HepG2 (cell line): ENCODE results near the gene TRMT112. TPM values are rescaled to one million over a fixed set of nuclear protein-coding genes. Genes with fewer than 3 reads are reported as not detected.

Experiments used
- FOXK1 ChIP-seq: sonication (generic); formaldehyde crosslinking; IDR thresholded peaks from 2 replicates; pipeline ENCODE4 v1.4.0; 2020; ENCODE audit warnings: low read depth, missing genetic modification reagents, borderline replicate concordance
- KAT2B ChIP-seq: fragments of 150-350 bp; IDR thresholded peaks from 2 replicates; pipeline ENCODE4 v1.6.1; 2014; ENCODE audit warnings: low read depth, low read length, borderline replicate concordance
- MBD4 ChIP-seq: IDR thresholded peaks from 2 replicates; pipeline ENCODE4 v1.6.1; 2012; ENCODE audit warnings: low read length, inconsistent platforms, borderline replicate concordance
- MEF2D ChIP-seq: sonication (generic); formaldehyde crosslinking; IDR thresholded peaks from 2 replicates; pipeline ENCODE4 v1.5.1; 2020; ENCODE audit warnings: mild to moderate bottlenecking, missing genetic modification reagents
- MXD4 ChIP-seq: IDR thresholded peaks from 2 replicates; pipeline ENCODE4 v1.6.1; 2016; ENCODE audit warnings: mild to moderate bottlenecking, missing biosample characterization, missing genetic modification reagents
- NFKB2 ChIP-seq: sonication (generic); formaldehyde crosslinking; IDR thresholded peaks from 2 replicates; pipeline ENCODE4 v1.4.0; 2020; ENCODE audit warnings: missing genetic modification reagents, borderline replicate concordance
- NONO ChIP-seq, 2 experiments: fragments of 450-650 bp in 1 of 2; sonication (generic) in 1 of 2; formaldehyde crosslinking in 1 of 2; IDR thresholded peaks in 1 of 2; conservative IDR thresholded peaks in 1 of 2; 2 replicates each; pipeline versions ENCODE4 v1.6.1 to v1.8.0; 2017 to 2022; ENCODE audit warnings: mild to moderate bottlenecking in 1 of 2, missing genetic modification reagents in 1 of 2, moderate library complexity in 1 of 2
- SIX1 ChIP-seq: sonication (generic); formaldehyde crosslinking; IDR thresholded peaks from 2 replicates; pipeline ENCODE4 v1.4.0; 2020; ENCODE audit warnings: missing genetic modification reagents, borderline replicate concordance
- SOX5 ChIP-seq: IDR thresholded peaks from 2 replicates; pipeline ENCODE4 v1.6.1; 2016; ENCODE audit warnings: borderline replicate concordance
- ZBTB1 ChIP-seq: sonication (generic); formaldehyde crosslinking; IDR thresholded peaks from 2 replicates; pipeline ENCODE4 v1.4.0; 2020; ENCODE audit warnings: missing genetic modification reagents, borderline replicate concordance
- ZMAT3 ChIP-seq: sonication (generic); formaldehyde crosslinking; conservative IDR thresholded peaks from 2 replicates; pipeline ENCODE4 v1.7.0; 2021; ENCODE audit warnings: missing genetic modification reagents
- ZNF205 ChIP-seq: IDR thresholded peaks from 2 replicates; pipeline ENCODE4 v1.6.1; 2018; ENCODE audit warnings: missing biosample characterization, missing genetic modification reagents
- ZNF549 ChIP-seq: sonication (generic); formaldehyde crosslinking; IDR thresholded peaks from 2 replicates; pipeline ENCODE4 v1.5.0; 2020; ENCODE audit warnings: missing genetic modification reagents
- ZNF564 ChIP-seq: sonication (generic); formaldehyde crosslinking; IDR thresholded peaks from 2 replicates; pipeline ENCODE4 v1.8.1; 2023; ENCODE audit warnings: mild to moderate bottlenecking, missing genetic modification reagents
- ZNF891 ChIP-seq: sonication (generic); formaldehyde crosslinking; IDR thresholded peaks from 2 replicates; pipeline ENCODE4 v1.5.0; 2020; ENCODE audit warnings: mild to moderate bottlenecking, missing genetic modification reagents
- polyA plus RNA-seq, 8 experiments: library from polyadenylated mRNA; depleted of rRNA in 3 of 8; stranded (reverse) in 7 of 8; unstranded in 1 of 8; fragments of >200 nt; fragmentation: Illumina TruSeq in 4 of 8; extraction: Trizol in 4 of 8; gene quantifications; 2 replicates each; pipeline versions ENCODE4 v1.2.1 to v1.2.3, GENCODE V29; 2011 to 2016; ENCODE audit warnings: low read depth in 4 of 8, missing spikeins in 1 of 8, mixed read lengths in 1 of 8; ENCODE audit not compliant: insufficient read depth in 1 of 8
- total RNA-seq, 5 experiments: library from RNA; depleted of rRNA; stranded (reverse); fragments of >200 nt; fragmentation: Illumina TruSeq; extraction: Trizol; gene quantifications; 2 replicates each; pipeline ENCODE4 v1.2.3, GENCODE V29; 2016; ENCODE audit warnings: low read depth in 1 of 5
- TF ChIP-seq, protein P1 (sequence below): sonication (generic); formaldehyde crosslinking; IDR thresholded peaks from 2 replicates; pipeline ENCODE4 v1.5.0; 2020; ENCODE audit warnings: mild to moderate bottlenecking, missing genetic modification reagents, borderline replicate concordance
- TF ChIP-seq, protein P2 (sequence below): sonication (generic); formaldehyde crosslinking; IDR thresholded peaks from 2 replicates; pipeline ENCODE4 v1.4.0; 2020; ENCODE audit warnings: missing genetic modification reagents
- TF ChIP-seq, protein P3 (sequence below): sonication (generic); formaldehyde crosslinking; IDR thresholded peaks from 2 replicates; pipeline ENCODE4 v1.4.0; 2020; ENCODE audit warnings: mild to moderate bottlenecking, missing genetic modification reagents
- TF ChIP-seq, protein P4 (sequence below): conservative IDR thresholded peaks from 2 replicates; pipeline ENCODE4 v1.6.1; 2018; ENCODE audit warnings: missing genetic modification reagents
- TF ChIP-seq, protein P5 (sequence below): sonication (generic); formaldehyde crosslinking; IDR thresholded peaks from 2 replicates; pipeline ENCODE4; 2020; ENCODE audit warnings: missing genetic modification reagents, mild to moderate bottlenecking, borderline replicate concordance
- TF ChIP-seq, protein P6 (sequence below): sonication (generic); formaldehyde crosslinking; IDR thresholded peaks from 2 replicates; pipeline ENCODE4 v1.8.1; 2023; ENCODE audit warnings: mild to moderate bottlenecking, moderate library complexity, missing genetic modification reagents

Gene TRMT112
- total and polyA plus RNA-seq, 2 of the 13 experiments (the other 11 are each of a cell fraction or from before 2014, with no cell fraction given): 186 to 409 TPM

DNA sequence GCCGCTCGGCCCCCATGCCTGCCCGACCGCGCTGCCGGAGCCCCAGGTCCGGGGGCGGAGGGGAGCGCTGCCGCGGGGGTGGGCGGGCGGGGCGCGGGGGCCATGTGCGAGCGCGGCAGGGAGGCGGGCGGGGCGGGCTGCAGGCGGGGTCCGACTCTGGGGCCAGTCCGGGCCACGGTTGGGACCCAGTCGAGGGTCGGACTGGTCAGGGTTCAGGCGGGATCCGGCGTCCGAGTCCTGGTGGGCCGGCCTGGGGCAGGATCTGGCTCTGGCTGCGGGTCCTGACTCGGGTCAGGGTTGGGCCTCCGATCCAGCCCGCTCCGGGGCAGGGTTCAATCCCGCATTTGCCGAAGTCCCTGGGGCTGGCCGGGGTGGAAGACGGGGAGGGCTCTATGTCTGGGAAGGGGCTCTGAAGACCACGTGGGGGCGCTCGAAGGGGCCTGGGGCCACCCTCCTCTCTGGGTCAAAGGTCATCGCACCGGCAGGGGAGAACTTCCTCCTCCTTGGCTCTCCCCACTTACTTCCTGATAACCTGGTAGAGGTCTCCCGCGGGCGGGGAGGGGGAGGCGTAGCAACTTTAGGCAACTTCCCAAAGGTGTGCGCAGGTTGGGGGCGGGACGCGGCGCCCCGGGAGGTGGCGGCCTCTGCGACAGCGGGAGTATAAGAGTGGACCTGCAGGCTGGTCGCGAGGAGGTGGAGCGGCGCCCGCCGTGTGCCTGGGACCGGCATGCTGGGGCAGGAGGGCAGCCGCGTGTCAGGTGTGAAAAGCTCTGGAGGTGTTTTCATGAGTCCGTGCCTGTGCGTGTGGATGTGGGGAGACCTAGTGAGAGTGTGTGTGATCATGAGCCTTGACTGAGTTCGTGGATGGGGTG is 11.4 kb downstream of the TRMT112 start (continued):
- no peak for TF ChIP-seq MBD4
- TF ChIP-seq, protein P1, sequence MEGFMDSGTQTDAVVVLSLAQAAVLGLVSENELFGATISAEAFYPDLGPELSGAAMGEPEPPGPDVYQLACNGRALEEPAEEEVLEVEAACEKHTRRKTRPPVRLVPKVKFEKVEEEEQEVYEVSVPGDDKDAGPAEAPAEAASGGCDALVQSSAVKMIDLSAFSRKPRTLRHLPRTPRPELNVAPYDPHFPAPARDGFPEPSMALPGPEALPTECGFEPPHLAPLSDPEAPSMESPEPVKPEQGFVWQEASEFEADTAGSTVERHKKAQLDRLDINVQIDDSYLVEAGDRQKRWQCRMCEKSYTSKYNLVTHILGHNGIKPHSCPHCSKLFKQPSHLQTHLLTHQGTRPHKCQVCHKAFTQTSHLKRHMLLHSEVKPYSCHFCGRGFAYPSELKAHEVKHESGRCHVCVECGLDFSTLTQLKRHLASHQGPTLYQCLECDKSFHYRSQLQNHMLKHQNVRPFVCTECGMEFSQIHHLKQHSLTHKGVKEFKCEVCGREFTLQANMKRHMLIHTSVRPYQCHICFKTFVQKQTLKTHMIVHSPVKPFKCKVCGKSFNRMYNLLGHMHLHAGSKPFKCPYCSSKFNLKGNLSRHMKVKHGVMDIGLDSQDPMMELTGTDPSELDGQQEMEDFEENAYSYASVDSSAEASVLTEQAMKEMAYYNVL (CRISPR knock-in tag): peak; percentile 77; the same call in 1 of the 2 replicates
- TF ChIP-seq SIX1 (CRISPR knock-in tag): no peak
- TF ChIP-seq FOXK1 (CRISPR knock-in tag): no peak
- TF ChIP-seq, protein P2, sequence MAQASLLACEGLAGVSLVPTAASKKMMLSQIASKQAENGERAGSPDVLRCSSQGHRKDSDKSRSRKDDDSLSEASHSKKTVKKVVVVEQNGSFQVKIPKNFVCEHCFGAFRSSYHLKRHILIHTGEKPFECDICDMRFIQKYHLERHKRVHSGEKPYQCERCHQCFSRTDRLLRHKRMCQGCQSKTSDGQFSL (CRISPR knock-in tag): no peak
- TF ChIP-seq, protein P3, sequence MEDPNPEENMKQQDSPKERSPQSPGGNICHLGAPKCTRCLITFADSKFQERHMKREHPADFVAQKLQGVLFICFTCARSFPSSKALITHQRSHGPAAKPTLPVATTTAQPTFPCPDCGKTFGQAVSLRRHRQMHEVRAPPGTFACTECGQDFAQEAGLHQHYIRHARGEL (CRISPR knock-in tag): no peak
- no peak; the same call in 1 of the 2 replicates for TF ChIP-seq ZNF205 (CRISPR knock-in tag)
- TF ChIP-seq, protein P4, sequence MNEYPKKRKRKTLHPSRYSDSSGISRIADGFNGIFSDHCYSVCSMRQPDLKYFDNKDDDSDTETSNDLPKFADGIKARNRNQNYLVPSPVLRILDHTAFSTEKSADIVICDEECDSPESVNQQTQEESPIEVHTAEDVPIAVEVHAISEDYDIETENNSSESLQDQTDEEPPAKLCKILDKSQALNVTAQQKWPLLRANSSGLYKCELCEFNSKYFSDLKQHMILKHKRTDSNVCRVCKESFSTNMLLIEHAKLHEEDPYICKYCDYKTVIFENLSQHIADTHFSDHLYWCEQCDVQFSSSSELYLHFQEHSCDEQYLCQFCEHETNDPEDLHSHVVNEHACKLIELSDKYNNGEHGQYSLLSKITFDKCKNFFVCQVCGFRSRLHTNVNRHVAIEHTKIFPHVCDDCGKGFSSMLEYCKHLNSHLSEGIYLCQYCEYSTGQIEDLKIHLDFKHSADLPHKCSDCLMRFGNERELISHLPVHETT (CRISPR knock-in tag): no peak
- no peak; the same call in 1 of the 2 replicates for TF ChIP-seq SOX5 (CRISPR knock-in tag)
- TF ChIP-seq MEF2D (CRISPR knock-in tag): peak; percentile 64; the same call in 1 of the 2 replicates
- no peak for TF ChIP-seq ZNF549 (CRISPR knock-in tag)
- no peak for TF ChIP-seq ZMAT3 (CRISPR knock-in tag)
- TF ChIP-seq ZBTB1 (CRISPR knock-in tag): no peak
- peak; percentile 67; the same call in 1 of the 2 replicates for TF ChIP-seq NFKB2
- no peak for TF ChIP-seq NONO (IDR thresholded peaks at IDR 0.05)
- peak; percentile 85 for TF ChIP-seq NONO (CRISPR knock-in tag; conservative IDR thresholded peaks at IDR 0.05)
- no peak for TF ChIP-seq ZNF891 (CRISPR knock-in tag)
- TF ChIP-seq, protein P5, sequence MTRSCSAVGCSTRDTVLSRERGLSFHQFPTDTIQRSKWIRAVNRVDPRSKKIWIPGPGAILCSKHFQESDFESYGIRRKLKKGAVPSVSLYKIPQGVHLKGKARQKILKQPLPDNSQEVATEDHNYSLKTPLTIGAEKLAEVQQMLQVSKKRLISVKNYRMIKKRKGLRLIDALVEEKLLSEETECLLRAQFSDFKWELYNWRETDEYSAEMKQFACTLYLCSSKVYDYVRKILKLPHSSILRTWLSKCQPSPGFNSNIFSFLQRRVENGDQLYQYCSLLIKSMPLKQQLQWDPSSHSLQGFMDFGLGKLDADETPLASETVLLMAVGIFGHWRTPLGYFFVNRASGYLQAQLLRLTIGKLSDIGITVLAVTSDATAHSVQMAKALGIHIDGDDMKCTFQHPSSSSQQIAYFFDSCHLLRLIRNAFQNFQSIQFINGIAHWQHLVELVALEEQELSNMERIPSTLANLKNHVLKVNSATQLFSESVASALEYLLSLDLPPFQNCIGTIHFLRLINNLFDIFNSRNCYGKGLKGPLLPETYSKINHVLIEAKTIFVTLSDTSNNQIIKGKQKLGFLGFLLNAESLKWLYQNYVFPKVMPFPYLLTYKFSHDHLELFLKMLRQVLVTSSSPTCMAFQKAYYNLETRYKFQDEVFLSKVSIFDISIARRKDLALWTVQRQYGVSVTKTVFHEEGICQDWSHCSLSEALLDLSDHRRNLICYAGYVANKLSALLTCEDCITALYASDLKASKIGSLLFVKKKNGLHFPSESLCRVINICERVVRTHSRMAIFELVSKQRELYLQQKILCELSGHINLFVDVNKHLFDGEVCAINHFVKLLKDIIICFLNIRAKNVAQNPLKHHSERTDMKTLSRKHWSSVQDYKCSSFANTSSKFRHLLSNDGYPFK (CRISPR knock-in tag): peak; percentile 39; the same call in 1 of the 2 replicates
- TF ChIP-seq KAT2B: no peak
- no peak for TF ChIP-seq ZNF564 (CRISPR knock-in tag)
- TF ChIP-seq, protein P6, sequence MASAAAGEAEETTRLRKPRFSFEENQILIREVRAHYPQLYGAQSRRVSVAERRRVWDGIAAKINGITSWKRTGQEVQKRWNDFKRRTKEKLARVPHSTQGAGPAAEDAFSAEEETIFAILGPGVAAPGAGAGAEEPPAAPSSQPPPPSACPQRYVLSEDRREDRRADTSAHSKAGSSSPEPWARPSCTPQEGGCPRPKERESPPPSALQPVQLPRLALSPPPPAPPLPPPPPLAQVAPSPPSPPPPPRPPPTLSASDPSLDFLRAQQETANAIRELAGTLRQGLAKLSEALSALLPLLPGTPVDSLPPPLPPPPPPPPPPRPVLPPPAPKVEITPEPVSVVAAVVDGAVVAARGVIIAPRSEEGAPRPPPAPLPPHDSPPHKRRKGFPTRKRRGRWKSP (CRISPR knock-in tag): no peak; the same call in 1 of the 2 replicates
- TF ChIP-seq MXD4 (CRISPR knock-in tag): peak; percentile 90
